ENCODE data around the gene FAT3.

The FAT3 gene

GRCh38 chr11:92251980-92252379 lies 27.4 kb downstream of the FAT3 start:
- H3K27ac ChIP-seq = no peak overlapping the region
- no peak for TF ChIP-seq ZFX (IDR thresholded peaks at IDR 0.05; ENCODE audit: borderline replicate concordance)
- TF ChIP-seq, protein P1, sequence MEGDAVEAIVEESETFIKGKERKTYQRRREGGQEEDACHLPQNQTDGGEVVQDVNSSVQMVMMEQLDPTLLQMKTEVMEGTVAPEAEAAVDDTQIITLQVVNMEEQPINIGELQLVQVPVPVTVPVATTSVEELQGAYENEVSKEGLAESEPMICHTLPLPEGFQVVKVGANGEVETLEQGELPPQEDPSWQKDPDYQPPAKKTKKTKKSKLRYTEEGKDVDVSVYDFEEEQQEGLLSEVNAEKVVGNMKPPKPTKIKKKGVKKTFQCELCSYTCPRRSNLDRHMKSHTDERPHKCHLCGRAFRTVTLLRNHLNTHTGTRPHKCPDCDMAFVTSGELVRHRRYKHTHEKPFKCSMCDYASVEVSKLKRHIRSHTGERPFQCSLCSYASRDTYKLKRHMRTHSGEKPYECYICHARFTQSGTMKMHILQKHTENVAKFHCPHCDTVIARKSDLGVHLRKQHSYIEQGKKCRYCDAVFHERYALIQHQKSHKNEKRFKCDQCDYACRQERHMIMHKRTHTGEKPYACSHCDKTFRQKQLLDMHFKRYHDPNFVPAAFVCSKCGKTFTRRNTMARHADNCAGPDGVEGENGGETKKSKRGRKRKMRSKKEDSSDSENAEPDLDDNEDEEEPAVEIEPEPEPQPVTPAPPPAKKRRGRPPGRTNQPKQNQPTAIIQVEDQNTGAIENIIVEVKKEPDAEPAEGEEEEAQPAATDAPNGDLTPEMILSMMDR (IDR thresholded peaks at IDR 0.05) = no peak

DNA sequence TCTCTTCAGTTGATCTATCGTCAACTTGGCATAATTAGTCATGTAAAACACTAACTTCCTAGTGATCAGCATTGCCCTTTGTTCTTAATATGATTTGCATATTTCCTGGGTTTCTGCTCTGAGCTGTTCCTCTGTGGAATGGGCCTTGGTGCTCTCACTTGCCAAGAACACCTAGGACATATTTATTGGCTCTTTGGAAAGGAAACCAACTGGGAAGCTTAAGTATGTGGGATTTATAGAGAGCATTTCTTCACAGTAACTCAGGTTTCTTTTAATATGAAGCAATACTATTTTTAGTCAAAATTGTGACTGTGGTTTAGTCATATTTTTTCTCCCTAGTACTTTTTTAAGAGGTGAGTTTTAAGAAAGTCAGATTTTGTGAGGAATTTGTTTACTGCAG lies 28.8 kb downstream of the FAT3 start:
- no peak overlapping the region for H3K27ac ChIP-seq
- no peak for TF ChIP-seq ZFX (IDR thresholded peaks at IDR 0.05; ENCODE audit: borderline replicate concordance)
- TF ChIP-seq, protein P1 (IDR thresholded peaks at IDR 0.05) = no peak

DNA sequence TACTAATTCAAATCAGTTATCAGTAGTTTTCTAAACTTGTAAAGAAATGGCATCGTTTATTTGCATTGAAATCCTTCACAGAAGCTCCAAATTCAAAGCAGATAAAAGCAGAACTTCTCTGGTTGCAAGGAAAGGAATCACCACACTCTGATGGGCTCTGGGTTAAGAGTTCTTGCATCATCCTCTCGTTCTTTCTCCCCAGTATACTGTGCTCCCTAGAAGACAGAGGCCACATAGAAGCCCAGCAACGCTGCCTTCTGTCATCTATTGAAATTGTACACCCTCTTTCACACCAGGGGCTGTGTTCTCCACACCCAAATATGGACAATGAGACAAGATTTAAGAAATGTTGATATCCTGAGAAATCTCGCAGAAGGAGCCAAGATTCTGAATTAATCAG lies 29.3 kb downstream of the FAT3 start:
- H3K27ac ChIP-seq = no peak overlapping the region
- TF ChIP-seq ZFX (IDR thresholded peaks at IDR 0.05; ENCODE audit: borderline replicate concordance) = no peak
- TF ChIP-seq, protein P1 (IDR thresholded peaks at IDR 0.05) = no peak

DNA sequence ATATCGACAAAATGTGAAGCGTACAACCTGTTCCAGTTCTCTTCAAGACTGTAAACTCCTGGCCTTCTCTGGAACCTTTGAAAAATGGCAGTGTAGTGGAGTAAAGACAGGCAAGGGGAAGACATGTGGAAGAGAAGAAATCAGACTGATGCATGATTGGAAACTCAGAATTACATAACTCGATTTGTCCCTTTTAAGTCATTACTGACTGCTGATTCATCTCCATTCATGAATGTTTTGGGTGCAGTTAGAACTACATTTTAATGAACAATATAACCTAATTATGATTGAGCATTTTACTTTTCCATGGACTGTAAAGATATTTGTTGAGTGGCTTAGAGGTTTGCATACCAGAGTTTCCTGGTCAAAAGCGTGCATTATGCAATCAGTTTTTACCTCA lies 32.9 kb downstream of the FAT3 start:
- no peak overlapping the region for H3K27ac ChIP-seq
- TF ChIP-seq, protein P1 (IDR thresholded peaks at IDR 0.05) = no peak
- no peak for TF ChIP-seq ZFX (IDR thresholded peaks at IDR 0.05; ENCODE audit: borderline replicate concordance)

DNA sequence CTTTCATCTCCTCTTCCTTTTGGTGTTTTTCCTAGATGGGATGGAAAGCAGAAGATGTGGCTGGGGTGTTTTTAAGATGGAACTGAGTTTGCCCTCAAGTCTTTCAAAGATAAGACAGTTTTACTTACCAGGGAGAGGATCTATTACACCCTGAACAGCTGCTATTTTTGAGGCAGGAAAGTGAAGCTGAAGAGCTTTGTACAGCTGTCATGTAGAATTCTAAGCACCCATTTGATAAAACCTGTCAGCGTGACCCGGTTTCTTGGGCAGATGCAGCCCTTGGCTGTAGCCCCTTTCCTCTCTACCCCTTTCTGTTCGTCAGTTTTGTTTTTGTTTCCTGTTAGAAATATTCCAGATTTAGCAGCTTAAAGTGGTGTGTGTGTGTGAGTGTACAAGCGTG lies 35.2 kb downstream of the FAT3 start:
- no peak overlapping the region for H3K27ac ChIP-seq
- no peak for TF ChIP-seq ZFX (IDR thresholded peaks at IDR 0.05; ENCODE audit: borderline replicate concordance)
- TF ChIP-seq, protein P1 (IDR thresholded peaks at IDR 0.05) = no peak

DNA sequence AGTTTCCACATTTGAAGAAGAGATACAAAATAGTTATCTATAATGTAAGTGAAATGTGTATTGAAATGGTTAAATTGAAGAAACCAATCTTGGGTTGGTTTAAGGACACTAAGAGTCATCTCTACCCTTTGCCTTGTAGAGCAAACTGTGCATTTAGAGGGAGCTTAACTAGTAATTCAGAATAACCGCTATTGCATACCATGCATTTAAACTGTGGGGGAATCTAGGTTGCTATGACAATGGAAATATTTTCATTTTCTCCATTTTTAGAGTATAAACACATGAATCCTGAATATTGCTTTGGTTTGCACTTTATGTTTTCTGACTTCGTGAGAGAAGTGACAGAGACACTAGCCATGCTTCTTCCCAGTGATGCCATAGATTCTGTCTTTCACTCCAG lies 39.7 kb downstream of the FAT3 start:
- H3K27ac ChIP-seq = no peak overlapping the region
- no peak for TF ChIP-seq ZFX (IDR thresholded peaks at IDR 0.05; ENCODE audit: borderline replicate concordance)
- TF ChIP-seq, protein P1 (IDR thresholded peaks at IDR 0.05) = no peak

GRCh38 chr11:92266806-92267205 lies 42.2 kb downstream of the FAT3 start:
- H3K27ac ChIP-seq = no peak overlapping the region
- TF ChIP-seq, protein P1 (IDR thresholded peaks at IDR 0.05) = no peak
- no peak for TF ChIP-seq ZFX (IDR thresholded peaks at IDR 0.05; ENCODE audit: borderline replicate concordance)

Measured in 22Rv1 (cell line).